GM18873 (cell line): ENCODE measurements around the gene CELSR1.

Experiments
- ATAC-seq: cut with Tn5 transposase; IDR thresholded peaks from one replicate; pipeline ENCODE4 v1.9.1; 2021; ENCODE audit warnings: mild to moderate bottlenecking, moderate library complexity, moderate number of reproducible peaks; ENCODE audit not compliant: unreplicated experiment, low FRiP score

Gene CELSR1

GRCh38 chr22:46537225-46537945 is at the start of gene CELSR1:
TSS of gene CELSR1 (minus strand) at chr22:46537620. CDS start at chr22:46537170, 450 bp downstream.
- no peak for ATAC-seq

DNA sequence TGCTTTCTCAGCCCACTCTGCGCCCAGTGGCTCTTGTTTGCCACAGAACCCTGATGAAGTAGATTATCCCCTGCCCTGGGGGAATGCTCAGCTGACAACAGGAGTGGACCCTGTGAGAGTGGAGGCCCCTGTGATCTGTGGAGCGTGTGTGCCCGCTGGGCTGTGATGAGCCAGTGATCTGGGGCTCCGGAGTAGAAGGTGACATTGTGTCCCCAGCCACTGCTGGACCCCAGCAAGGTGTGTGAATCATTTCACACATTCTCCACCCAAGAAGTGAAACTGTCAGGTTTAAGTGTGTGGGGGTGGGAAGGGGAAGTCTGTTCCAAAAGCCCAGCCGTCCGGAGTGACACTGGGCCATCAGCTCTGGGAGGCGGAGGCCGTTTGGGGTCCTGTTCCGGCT is 49.6 kb upstream of the CELSR1 start:
- ATAC-seq = no peak

- ATAC-seq = no peak
These were observed 49.2 kb upstream of the CELSR1 start for GRCh38 chr22:46586531-46587011.

DNA sequence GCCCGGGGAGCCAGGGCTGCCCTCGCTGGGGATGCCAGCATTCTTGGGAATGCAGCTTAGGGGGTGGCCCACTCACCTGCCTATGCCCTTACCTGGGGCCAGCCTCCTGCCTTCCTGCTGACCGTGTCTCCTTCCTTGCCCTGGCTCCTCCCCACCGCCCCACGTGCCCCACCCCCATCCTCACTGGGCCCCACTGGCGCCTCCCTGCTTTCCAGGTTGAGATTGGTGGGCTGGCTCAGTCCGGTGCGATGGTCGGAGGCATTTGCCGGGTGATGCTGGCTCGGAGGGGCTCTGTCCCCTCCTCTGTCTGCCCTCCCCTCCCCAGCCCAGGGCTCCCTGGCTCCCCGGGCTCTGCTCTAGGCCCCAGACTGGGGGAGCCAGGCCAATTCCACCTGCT is 48.7 kb upstream of the CELSR1 start:
- no peak for ATAC-seq

GRCh38 chr22:46585340-46586122 is 48.1 kb upstream of the CELSR1 start:
- ATAC-seq = no peak

DNA sequence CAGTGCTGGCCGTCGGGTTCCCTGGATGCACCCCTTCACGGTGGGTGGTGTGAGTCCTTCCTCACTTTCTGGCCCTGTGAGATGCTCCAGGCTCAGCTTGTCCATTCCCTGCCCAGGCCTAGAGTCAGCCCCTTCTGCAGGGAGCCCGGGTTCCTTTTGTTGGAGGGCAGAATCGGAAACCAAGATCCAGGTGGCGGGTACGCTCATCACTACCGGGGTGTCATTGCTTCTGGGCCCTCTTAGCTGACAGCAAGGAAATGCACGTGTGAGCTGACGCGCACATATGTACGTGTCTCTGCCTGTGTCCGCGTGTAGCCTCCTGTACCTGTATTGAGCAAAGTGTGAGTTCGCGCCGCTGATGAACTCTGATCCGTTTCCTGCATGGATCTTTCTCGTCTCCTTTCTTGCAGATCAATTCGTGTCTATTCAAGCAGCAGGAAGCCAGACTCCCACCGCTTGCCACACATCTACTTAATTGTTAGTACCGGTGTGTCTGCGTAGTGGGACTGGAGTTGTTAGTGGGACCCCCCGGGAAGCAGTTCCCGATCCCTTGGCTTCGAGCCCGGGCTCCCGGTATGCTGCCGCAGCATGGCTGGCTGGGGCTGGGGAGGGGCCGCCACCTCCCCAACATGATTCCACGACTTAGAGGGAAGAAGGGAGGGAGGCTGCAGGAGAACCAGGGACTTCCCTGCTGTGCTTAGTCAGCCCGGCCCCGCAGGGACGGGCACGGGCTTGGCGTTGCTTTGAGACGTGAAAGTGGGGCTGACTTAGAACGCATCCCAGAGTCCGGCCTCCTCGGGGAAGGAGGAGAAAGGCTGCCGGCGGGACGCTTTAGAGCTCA is 46.9 kb upstream of the CELSR1 start:
- ATAC-seq = no peak

DNA sequence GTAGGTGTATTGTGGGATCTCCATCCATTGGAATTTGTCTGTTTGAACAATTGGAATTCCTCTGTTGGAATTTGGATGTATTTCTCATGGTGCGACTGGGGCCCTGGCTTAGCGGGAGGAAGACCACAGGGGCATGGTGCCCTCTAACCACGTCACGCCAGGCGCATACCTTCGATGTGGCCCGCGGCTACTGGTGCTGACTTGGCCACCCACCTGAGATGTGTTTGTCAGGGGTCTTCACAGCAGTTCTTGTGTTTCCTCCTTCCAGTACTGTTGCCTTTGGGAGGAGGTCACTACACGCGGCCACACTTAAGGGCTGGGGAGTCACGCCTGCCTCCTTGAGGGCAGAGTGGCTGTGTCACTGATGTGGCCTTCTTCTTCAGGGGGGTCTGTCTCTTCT is 46.2 kb upstream of the CELSR1 start:
- ATAC-seq = no peak

DNA sequence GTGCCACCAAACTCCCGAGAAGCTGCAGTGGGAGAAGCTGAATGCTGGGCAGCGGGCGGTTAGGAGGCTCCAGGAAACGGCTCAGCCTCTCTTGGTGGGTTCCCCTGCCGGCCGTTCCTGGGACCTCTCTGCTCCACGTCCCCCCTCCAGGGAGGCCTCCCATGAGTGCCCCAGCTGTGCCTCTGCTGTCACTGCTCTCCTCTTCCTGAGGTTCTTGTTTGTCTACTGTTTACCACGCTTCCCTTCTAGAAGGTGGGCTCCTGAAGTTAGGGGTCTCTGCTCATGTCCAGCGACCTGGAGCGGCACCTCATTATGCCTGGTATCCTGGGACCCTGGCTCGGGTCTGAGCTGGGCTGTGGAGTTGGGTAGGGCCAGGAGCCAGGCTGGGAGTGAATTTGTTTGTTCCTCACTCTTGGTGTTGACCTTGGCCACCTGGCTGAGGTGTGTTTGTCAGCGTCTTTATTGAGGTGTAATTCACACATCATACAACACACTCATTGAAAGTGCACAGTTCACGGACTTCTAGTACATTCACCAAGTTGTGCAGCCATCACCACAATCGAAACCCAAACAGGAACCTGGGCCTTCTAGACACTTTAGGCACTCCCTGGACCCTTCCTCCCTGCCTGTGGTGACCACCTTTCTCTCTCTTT is 45.0 kb upstream of the CELSR1 start:
- ATAC-seq = no peak

GRCh38 chr22:46581538-46582244 is 44.3 kb upstream of the CELSR1 start:
- ATAC-seq = no peak

DNA sequence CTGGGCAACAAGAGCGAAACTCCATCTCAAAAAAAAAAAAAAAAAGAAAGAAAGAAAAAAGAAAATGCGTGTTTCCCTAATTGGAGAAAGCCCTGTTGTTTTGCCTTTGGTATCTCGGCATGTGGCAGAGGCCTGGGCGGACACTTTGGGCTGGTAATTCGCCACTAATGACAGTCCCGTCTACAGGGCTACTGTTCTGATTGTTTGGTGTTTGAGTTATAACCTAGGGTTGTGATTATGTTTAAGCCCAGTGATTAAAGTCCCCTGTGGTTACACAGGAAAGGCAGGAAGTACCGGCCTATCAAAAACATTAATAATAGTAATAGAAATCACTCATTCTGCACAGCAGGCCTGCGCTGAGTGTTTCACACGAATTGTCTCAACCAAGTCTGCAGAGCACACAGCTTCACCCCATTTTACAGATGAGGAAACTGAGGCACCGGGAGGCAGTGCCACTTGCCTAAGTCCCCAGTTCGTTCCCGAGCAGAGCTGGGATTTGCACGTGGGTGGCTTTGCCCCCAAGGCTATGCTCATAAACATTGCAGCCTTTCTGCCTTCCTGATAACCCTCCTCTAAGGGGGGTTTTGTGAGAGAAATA is 43.6 kb upstream of the CELSR1 start:
- ATAC-seq = no peak

DNA sequence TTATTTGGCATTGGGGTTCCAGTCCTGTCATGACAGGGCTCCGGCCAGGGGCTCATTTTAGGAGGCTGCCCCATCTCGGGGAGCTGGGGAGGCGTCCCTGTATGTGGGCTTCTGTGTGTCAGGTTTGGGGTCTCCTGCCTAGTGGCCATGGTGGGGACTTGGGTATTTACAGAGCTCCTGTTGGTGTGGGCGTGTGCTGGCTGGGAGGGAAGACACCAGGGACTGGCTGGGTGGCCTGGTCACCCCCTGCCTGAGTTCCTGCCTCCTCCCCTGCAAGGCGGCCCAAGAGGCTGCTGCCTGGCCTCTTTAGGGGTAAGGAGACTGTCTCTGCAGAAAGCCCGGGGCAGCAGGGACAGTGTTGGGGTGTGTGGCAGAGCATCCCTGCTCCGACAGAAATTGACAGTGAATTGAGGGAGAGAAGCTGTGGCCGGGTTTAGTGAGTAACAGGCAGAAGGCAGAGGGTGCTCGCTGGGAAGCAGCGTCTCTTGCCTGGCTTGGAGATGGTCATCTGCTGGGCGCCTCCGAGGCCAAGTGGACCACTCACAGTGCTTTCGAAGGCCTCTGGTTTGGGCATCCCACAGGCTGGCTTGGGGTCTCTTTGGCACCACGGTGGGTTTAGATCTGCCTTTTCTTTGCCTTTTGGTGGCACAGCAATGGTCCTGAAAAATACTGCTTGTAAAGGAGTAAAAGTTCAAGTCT is 42.5 kb upstream of the CELSR1 start:
- ATAC-seq = no peak

- no peak for ATAC-seq
These were observed 41.6 kb upstream of the CELSR1 start for GRCh38 chr22:46578824-46579561.

- ATAC-seq = no peak
These were observed 40.9 kb upstream of the CELSR1 start for GRCh38 chr22:46578251-46578823.

DNA sequence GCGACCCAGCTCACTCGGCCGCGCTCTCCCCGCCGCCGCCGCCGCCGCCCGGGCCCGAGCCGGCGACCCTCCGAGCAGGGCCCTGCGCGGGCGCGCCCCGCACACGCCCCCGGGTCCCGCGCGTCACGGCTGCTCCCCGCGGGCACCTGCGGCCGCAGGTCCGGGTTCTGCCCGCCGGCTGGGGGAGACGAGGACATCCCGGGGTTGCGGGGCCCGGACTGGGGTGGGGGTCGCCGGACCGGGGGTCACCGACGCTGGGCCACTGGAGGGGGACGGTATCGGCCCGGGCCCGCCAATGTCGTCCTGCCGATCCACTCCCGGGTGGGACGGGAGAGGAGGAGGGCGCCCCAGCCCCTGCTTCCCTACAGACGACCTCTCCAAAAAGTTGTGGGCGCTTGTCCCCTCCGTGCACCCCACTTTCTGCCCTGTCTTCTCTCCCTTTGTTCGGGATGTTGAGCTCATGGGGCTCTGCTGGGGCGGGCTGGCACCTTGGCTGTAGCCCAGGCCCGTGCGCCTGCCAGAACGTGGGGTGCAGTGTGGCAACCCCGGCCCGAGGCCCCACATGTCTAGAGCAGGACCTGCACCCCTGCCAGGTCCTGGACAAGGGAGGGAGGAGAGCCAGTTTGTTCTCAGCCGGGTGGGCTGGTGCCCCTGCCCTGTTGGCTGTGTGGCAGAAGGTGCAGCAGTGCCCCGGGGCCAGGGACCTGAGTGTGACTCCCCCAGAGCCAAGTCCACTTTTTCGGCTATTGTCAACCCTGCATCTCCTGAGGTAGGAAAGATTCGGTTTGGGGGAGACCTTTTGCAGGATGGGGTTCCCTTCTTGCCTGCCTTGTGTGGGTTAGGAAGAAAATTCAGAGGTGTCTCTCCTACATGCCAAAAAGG is 40.2 kb upstream of the CELSR1 start:
- ATAC-seq = no peak

GRCh38 chr22:46576556-46577367 is 39.3 kb upstream of the CELSR1 start:
- ATAC-seq = no peak
